Myocyte (in vitro differentiated cells): ENCODE data around the gene INSL4. TPM values are rescaled to one million over a fixed set of nuclear protein-coding genes. Genes with fewer than 3 reads are reported as not detected.

Experiments
- DNase-seq: peaks from one replicate; pipeline ENCODE4 v3.0.0-alpha.2; 2012; ENCODE audit warnings: low read depth
- polyA plus RNA-seq: library from polyadenylated mRNA; unstranded; fragments of >200 nt; gene quantifications from one replicate; pipeline ENCODE4 v1.2.1, GENCODE V29; 2012; ENCODE audit warnings: missing spikeins
- total RNA-seq: library from RNA; depleted of rRNA; stranded (reverse); fragments of >200 nt; gene quantifications from 2 replicates; pipeline ENCODE4 v1.2.3, GENCODE V29; 2014

INSL4 gene
- total RNA-seq = not detected in 2 replicates
- polyA plus RNA-seq = not detected

DNA sequence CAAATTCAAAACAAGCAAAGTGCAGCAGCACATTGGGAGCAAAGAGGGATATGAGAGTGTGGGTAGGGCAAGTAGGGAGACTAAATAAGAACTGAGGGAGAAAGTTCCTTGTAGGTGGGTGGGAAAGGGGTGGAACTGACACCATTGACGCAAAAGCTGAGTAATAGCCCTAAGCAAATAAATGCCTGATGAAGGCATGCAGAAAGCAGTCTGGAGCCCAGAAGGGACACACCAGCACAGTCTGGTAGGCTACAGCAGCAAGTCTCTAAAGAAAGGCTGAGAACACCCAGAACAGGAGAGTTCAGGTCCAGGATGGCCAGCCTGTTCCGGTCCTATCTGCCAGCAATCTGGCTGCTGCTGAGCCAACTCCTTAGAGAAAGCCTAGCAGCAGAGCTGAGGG lies at the start of gene INSL4:
Gene INSL4, plus strand, starts transcription at position 208 of the 400 bp plus-strand sequence. Its CDS starts 105 bp downstream, at position 313.
- DNase-seq = no peak

DNA sequence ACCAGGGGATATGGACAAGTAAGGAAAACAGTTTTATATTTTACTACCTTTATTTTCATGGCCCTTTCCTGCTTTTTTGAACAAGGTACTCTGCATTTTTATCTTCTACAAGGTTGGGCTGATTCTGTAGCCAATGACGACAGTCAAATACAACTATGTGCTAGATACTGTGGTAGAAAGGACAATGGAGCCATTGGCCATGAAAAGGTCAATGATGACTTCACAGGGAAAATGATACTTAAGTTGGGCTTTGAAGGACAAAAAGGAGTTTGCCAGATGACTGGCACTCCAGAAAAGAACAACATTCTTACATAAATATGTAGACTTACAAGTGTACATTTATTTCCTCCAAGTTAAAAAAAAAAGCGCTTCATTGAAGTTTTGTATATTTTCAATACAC lies 46.4 kb upstream of the INSL4 start:
- DNase-seq = no peak

DNA sequence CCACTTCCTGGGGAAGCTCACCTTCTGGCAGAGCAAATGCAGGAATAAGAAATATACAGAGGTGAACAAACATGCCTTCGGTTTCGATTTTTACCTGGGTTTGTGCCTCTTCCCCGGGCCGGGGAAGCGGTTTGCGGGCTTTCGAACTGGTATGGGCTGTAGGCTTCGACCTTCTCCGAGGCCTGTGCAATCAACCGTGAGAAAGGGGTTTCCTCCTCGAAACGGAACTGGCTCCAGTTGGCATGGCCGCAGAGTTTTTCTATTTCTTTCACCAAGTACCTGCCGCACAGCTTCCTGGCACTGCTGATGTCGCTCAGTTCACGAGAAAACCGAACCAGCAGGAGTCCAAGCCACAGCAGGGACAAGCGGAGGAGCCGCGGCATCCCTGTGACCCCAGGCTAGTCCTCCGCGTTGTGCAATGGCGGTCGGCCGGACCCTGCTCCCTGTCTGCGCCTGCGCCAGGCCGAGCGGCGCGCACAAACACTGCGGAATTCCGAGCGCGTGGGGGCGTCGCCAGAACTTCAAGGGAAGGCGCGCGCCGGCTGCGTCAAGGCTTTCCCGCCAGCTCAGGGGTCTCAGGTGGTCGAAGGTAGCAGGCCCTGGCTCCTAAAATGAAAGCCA lies 45.9 kb upstream of the INSL4 start, which contains the start of gene INSL6:
Gene INSL6, minus strand, starts transcription at position 420 of the 621 bp plus-strand sequence. Its CDS starts 37 bp downstream, at position 383.
- DNase-seq = no peak

GRCh38 chr9:5186416-5187169 lies 44.6 kb upstream of the INSL4 start:
- DNase-seq = peak; percentile 67

DNA sequence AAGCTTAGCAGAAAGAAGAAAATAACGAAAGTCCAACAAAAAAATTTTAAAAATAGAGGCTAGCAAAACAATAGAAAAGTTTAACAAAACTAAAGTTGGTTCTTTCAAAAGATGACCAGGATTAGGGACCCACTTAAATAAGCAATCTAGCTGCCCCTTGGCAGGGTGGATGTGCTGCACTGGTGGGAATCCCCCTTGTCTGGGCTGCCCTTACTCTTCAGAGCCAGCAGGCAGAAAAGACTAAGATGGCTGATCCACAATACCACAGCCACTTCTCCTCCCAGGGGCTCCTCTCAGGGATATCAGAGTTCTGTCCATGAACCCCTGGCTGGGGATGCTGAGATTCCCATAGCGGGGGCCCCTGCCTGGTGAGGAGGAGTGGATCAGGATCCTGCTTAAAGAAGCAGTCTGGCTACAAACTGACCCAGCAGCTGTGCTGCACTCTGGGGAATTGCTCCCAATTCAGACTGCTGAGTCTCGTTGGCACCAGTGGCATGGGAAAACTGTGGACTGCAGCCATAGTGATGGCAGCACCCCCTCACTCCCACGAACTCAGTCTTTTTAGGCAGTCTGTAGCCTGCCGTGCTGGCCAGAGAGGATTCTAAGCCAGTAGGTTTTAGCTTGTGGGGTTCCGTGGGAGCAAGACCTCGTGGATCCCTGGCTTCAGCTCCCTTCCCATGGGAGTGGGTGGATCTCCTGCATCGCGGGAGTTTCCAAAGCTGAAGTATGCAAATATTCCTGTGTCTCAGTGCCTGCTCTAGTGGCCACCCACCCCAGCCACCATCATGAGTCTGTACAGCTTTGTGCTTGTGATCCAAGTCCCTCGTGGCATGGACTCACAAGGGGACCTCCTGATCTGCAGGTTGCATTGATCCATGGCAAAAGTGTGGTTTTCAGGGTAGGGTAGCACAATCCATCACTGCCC lies 42.9 kb upstream of the INSL4 start:
- peak; percentile 34 for DNase-seq

GRCh38 chr9:5191985-5192384 lies 39.2 kb upstream of the INSL4 start:
- DNase-seq = no peak

GRCh38 chr9:5193345-5193744 lies 37.9 kb upstream of the INSL4 start:
- DNase-seq = no peak

GRCh38 chr9:5195463-5195862 lies 35.8 kb upstream of the INSL4 start:
- no peak for DNase-seq

GRCh38 chr9:5205071-5205470 lies 26.1 kb upstream of the INSL4 start:
- no peak for DNase-seq

- DNase-seq = no peak
Measured at GRCh38 chr9:5230554-5230953, 665 bp upstream of the INSL4 start.

GRCh38 chr9:5263351-5264218 lies 32.4 kb downstream of the INSL4 start:
- DNase-seq = peak; percentile 43

- DNase-seq = no peak
Measured at GRCh38 chr9:5264219-5264595, 33.0 kb downstream of the INSL4 start.

DNA sequence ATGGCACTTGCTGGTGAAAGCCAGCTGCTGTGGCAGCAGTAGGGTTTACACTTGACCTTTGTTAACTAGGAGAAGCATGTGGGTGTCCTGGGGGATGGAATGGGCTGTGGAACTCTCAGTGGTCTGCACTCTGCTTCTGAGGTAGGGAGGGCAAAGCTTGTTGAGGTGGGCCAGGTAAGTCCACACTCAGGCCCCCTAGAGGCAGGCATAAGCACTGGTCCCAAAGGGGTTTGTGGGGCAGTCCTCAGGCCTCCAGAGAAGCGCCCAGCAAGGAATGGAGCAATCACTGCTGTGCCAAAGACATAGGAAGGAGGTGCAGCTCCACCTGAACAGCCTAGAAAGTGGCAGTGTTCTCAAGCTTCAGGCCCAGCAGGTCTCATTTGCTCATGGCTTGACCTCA lies 34.7 kb downstream of the INSL4 start:
- DNase-seq = no peak

- no peak for DNase-seq
Measured at GRCh38 chr9:5269249-5269715, 38.1 kb downstream of the INSL4 start.

DNA sequence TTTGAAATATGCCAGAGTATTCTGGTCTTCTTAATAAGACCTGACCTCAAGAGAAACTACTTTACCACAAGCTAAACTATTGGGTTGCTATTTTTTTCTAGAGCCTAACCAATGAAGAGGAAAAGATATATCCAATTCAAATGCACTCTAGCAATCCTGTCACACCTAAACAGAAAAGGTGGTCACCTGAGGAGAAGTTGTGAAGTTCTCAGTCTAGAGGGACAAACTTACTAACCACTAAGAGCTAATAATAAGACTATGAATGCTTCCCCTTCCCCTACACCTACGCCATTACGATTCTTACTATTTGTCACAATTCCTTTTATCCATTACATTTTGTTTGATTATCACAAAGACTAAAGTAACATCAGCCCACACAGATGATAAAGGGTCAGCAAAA lies 43.6 kb downstream of the INSL4 start:
- DNase-seq = no peak

DNA sequence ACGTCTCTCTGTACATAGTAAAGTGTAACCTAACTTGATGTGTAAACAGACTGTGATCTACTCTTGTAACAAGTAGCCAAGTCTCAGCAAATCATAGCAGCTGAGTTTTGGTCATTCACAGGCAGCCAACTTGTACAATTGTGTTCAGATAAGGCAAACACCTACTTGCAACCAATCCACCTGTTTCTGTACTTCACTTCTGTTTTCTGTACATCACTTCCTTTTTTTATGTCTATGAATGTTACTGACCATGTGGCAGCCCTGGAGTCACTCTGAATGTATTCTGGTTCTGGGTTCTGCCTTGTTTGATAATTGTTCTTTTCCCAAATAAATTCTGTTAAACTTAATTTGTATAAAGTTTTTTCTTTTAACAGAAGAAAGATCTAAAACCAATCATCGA lies 47.3 kb downstream of the INSL4 start:
- DNase-seq = peak; percentile 7
